GOT3 (cell line): ENCODE measurements around the gene ZCCHC14.

Experiments
- DNase-seq: peaks from one replicate; lab custom pipeline; 2025; ENCODE audit warnings: mixed read lengths; lab: John Stamatoyannopoulos, UW

Gene ZCCHC14

GRCh38 chr16:87361916-87362619 lies 130.8 kb downstream of the ZCCHC14 start:
- DNase-seq, result no peak

- no peak for DNase-seq
Measured at GRCh38 chr16:87360862-87361610, 131.8 kb downstream of the ZCCHC14 start.

- DNase-seq, result no peak
Measured at GRCh38 chr16:87359121-87359520, 133.7 kb downstream of the ZCCHC14 start.

- no peak for DNase-seq
Measured at GRCh38 chr16:87358696-87359095, 134.1 kb downstream of the ZCCHC14 start.

GRCh38 chr16:87358250-87358649 lies 134.6 kb downstream of the ZCCHC14 start:
- DNase-seq, result no peak

- DNase-seq, result no peak
Measured at GRCh38 chr16:87356491-87356853, 136.4 kb downstream of the ZCCHC14 start.
